Body of pancreas (tissue), 4 donors: ENCODE measurements around the gene TBL1X. TPM values are rescaled to one million over a fixed set of nuclear protein-coding genes. Genes with fewer than 3 reads are reported as not detected.

Experiments
- ATAC-seq: fragments of 150-250 bp; one replicate; pipeline ENCODE4 v1.9.1; 2016
- DNase-seq, 4 donors: peaks; one replicate each; pipeline ENCODE4 v3.0.0-alpha.2; 2019
- H3K27ac ChIP-seq, 4 donors: fragments of 200-600 bp; sonication (generic); 1 replicate in 3 of 4; 2 replicates in 1 of 4; pipeline versions ENCODE4 v1.5.1 to v1.6.1; 2016 to 2019; ENCODE audit warnings: mild to moderate bottlenecking in 1 of 4, mixed read lengths in 1 of 4, moderate library complexity in 1 of 4
- H3K27me3 ChIP-seq, 2 donors: fragments of 200-600 bp; sonication (generic); one replicate each; pipeline ENCODE4 v1.6.0; 2016; ENCODE audit warnings: mild to moderate bottlenecking in 1 of 2
- H3K36me3 ChIP-seq, 2 donors: fragments of 200-600 bp; sonication (generic); replicated peaks in 1 of 2; 2 replicates each; pipeline ENCODE4 v1.5.1; 2016; ENCODE audit warnings: low read depth in 2 of 2; ENCODE audit not compliant: insufficient read depth in 1 of 2
- H3K4me1 ChIP-seq: fragments of 200-600 bp; sonication (generic); one replicate; pipeline ENCODE4 v1.6.0; 2016
- H3K4me3 ChIP-seq, 2 donors: fragments of 200-600 bp; sonication (generic); 1 replicate in 1 of 2; 2 replicates in 1 of 2; pipeline ENCODE4 v1.5.1; 2016 to 2019
- H3K9me3 ChIP-seq, 3 donors: fragments of 200-600 bp; sonication (generic); 1 replicate in 2 of 3; 2 replicates in 1 of 3; pipeline ENCODE4 v1.5.1; 2016
- CTCF ChIP-seq, 7 experiments: fragments of 450-650 bp in 4 of 7; fragments of 200-600 bp in 3 of 7; sonication (generic) in 3 of 7; IDR thresholded peaks; one replicate each; pipeline ENCODE4 v1.5.1; 2016 to 2019; ENCODE audit warnings: antibody characterized with exemption in 7 of 7
- POLR2A ChIP-seq, 3 donors: fragments of 450-650 bp; IDR thresholded peaks; one replicate each; pipeline ENCODE4 v1.6.1; 2016; ENCODE audit warnings: antibody characterized with exemption in 3 of 3, mild to moderate bottlenecking in 2 of 3
- WGBS, 2 donors: methylation state at CpG; one replicate each; pipeline ENCODE4 v1.1.5; 2017; 5-methylcytosine and 5-hydroxymethylcytosine counted together
- intact Hi-C: fragments of 100-400 bp; cut with DNase I; formaldehyde crosslinking; loops from one replicate; pipeline ENCODE4 v1.15.1; 2023
- total RNA-seq, 2 donors: library from RNA; depleted of rRNA; stranded (reverse); fragments of >200 nt; gene quantifications; one replicate each; pipeline ENCODE4 v1.1.0, GENCODE V29; 2016

TBL1X gene
- total RNA-seq, 2 donors from 2014 or later = 7.9 to 16.3 TPM

GRCh38 chrX:9610771-9611392 is 146.0 kb downstream of the TBL1X start:
- TF ChIP-seq POLR2A (IDR thresholded peaks at IDR 0.05) = no peak
- no peak for TF ChIP-seq CTCF (IDR thresholded peaks at IDR 0.05)
- Histone ChIP-seq H3K4me3 (no peak overlapping the region), H3K36me3 (no peaks in the 10 kb centered on the region), H3K27me3 (no peaks in the 10 kb centered on the region), H3K9me3 (no peaks in the 10 kb centered on the region), H3K27ac (no peak overlapping the region), H3K4me1 (peaks cover 7% of the 10 kb centered on the region)
- DNase-seq (no peak), ATAC-seq (no peak)
- WGBS, 2 donors = 16 to 20% methylated on average over 5 of the region's 5 CpGs
- intact Hi-C loops = no loop called here

DNA sequence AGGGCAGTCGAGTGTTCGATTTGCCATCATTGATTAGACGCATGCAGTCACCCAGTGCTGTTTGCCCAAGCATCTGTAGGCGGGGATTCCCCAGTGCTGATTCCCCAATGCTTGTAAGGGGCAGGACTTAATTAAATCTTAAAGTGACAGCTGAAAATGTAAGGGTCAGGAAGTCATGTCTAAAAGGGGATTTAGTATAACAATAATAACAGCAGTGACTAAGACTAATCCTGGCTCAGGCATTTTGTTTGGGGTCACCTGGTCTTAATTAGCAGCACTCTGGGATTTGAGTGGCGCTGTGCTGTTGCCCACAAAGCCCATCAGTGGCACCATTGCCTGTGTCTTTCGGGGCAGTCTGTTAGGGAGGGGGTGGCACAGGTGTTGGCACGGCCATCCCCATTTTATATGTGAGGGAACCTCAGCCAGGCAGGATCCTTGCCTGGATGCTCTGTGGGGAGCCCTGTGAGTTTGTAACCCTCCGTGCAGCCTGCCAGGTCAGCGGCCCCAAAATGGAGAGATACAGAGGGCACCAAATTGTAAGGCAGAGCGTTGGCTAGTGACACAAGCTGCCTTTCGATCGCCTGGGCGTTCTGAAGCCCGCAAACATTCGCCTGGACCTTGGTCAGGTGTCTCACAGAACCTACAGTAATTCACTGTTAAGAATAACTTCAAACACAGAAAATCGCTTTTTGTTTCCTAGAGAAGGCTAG is 146.7 kb downstream of the TBL1X start:
- no peak for TF ChIP-seq POLR2A (IDR thresholded peaks at IDR 0.05)
- H3K4me1 ChIP-seq = peaks cover 7% of the 10 kb centered on the region
- WGBS, 2 donors = 65 to 78% methylated on average over 11 to 13 of the region's 16 CpGs
- H3K9me3 ChIP-seq = no peaks in the 10 kb centered on the region
- no peak overlapping the region for H3K4me3 ChIP-seq
- H3K27ac ChIP-seq = no peak overlapping the region
- no peak for DNase-seq
- ATAC-seq = no peak
- intact Hi-C loops = no loop called here
- H3K27me3 ChIP-seq = no peaks in the 10 kb centered on the region
- no peaks in the 10 kb centered on the region for H3K36me3 ChIP-seq

GRCh38 chrX:9612146-9612505 is 147.3 kb downstream of the TBL1X start:
- H3K27me3 ChIP-seq = no peaks in the 10 kb centered on the region
- H3K27ac ChIP-seq = no peak overlapping the region
- no peaks in the 10 kb centered on the region for H3K36me3 ChIP-seq
- peaks cover 7% of the 10 kb centered on the region for H3K4me1 ChIP-seq
- H3K9me3 ChIP-seq = no peaks in the 10 kb centered on the region
- 85 to 92% methylated on average over 4 of the region's 4 CpGs for WGBS, 2 donors
- DNase-seq (no peak), ATAC-seq (no peak)
- intact Hi-C loops = no loop called here
- TF ChIP-seq POLR2A (IDR thresholded peaks at IDR 0.05) (no peak), CTCF (IDR thresholded peaks at IDR 0.05) (no peak)
- no peak overlapping the region for H3K4me3 ChIP-seq

- WGBS, 2 donors = 78 to 83% methylated on average over 1 of the region's 1 CpG
- intact Hi-C loops = no loop called here
- ATAC-seq = no peak
These were observed 149.2 kb downstream of the TBL1X start for GRCh38 chrX:9614016-9614415.

DNA sequence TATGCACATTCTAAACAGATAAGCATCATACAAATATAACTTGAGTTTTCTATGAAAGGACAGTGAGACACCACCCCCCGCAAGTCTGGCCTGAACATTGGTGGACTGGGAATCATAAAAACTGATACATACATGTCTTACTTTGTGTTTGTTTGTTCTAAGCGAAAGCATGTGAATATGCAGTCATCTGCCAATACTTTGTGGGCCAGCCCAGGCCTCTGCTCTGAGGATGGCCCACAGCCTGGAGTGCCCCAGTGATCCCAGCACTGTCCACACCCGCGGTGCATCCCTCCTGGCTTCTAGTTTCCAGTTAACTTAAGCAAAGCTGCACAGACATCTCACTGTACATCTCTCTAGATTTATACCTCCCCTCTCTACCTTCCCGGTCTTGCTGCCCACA is 154.3 kb downstream of the TBL1X start:
- DNase-seq = no peak
- intact Hi-C loops = no loop called here
- Histone ChIP-seq H3K4me1 (no peaks in the 10 kb centered on the region), H3K27me3 (no peaks in the 10 kb centered on the region), H3K27ac (no peak overlapping the region), H3K4me3 (no peak overlapping the region), H3K9me3 (no peaks in the 10 kb centered on the region), H3K36me3 (no peaks in the 10 kb centered on the region)
- no peak for ATAC-seq
- WGBS, 2 donors = 98 to 100% methylated on average over 4 to 5 of the region's 5 CpGs
- TF ChIP-seq CTCF (IDR thresholded peaks at IDR 0.05) = no peak
- TF ChIP-seq POLR2A (IDR thresholded peaks at IDR 0.05) = no peak

More at GRCh38 chrX:9614016-9614415, 149.2 kb downstream of the TBL1X start:
- TF ChIP-seq POLR2A (IDR thresholded peaks at IDR 0.05) (no peak), CTCF (IDR thresholded peaks at IDR 0.05) (no peak)
- DNase-seq = no peak
- Histone ChIP-seq H3K4me3 (no peak overlapping the region), H3K4me1 (peaks cover 7% of the 10 kb centered on the region), H3K27me3 (no peaks in the 10 kb centered on the region), H3K36me3 (no peaks in the 10 kb centered on the region), H3K9me3 (no peaks in the 10 kb centered on the region), H3K27ac (no peak overlapping the region)
